Measurements from ENCODE around the gene LILRB1. TPM values are rescaled to one million over a fixed set of nuclear protein-coding genes. Genes with fewer than 3 reads are reported as not detected.

LILRB1 gene
- total RNA-seq, 1 donor from 2014 or later: 1.5 TPM

Small RNA genes lying within 50 kb of the gene (microRNA-seq; reads per million reads assigned to microRNA genes)
- gene MIR8061: not detected

Other genes with a start within 250 kb of the LILRB1 start
- gene TTYH1, start 215.0 kb upstream of the LILRB1 start, total RNA-seq: 1.3 TPM
- gene LENG8, start 181.3 kb upstream of the LILRB1 start, total RNA-seq: 86.5 TPM
- 2.9 TPM for gene LENG9, start 166.7 kb upstream of the LILRB1 start, total RNA-seq
- gene CDC42EP5, start 157.2 kb upstream of the LILRB1 start, total RNA-seq: 14.2 TPM
- gene LAIR2, start 127.7 kb upstream of the LILRB1 start, total RNA-seq: not detected
- gene LILRA2, start 56.7 kb upstream of the LILRB1 start, total RNA-seq: 1.3 TPM
- 0.51 TPM for gene LILRA1, start 36.9 kb upstream of the LILRB1 start, total RNA-seq
- 1.2 TPM for gene LILRB4, start 32.5 kb downstream of the LILRB1 start, total RNA-seq
- not detected for gene KIR3DL3, start 94.0 kb downstream of the LILRB1 start, total RNA-seq
- not detected for gene KIR2DL3, start 108.0 kb downstream of the LILRB1 start, total RNA-seq
- not detected for gene KIR2DL1, start 139.3 kb downstream of the LILRB1 start, total RNA-seq
- not detected for gene KIR2DL4, start 173.1 kb downstream of the LILRB1 start, total RNA-seq
- not detected for gene KIR3DL1, start 186.0 kb downstream of the LILRB1 start, total RNA-seq
- gene KIR2DS4, start 202.2 kb downstream of the LILRB1 start, total RNA-seq: not detected
- not detected for gene KIR3DL2, start 220.0 kb downstream of the LILRB1 start, total RNA-seq
- gene FCAR, start 243.8 kb downstream of the LILRB1 start, total RNA-seq: 0.70 TPM